Keratinocyte (primary cell): Measurements from ENCODE around the gene FGF12. TPM values are rescaled to one million over a fixed set of nuclear protein-coding genes. Genes with fewer than 3 reads are reported as not detected.

Experiments
- DNase-seq: peaks from one replicate; pipeline ENCODE4 v3.0.0-alpha.2; 2011; ENCODE audit warnings: low read depth, missing footprints, low spot score
- FAIRE-seq: peaks from 2 replicates; lab custom pipeline; 2011; peaks lifted over from hg19 to GRCh38; lab: Jason Lieb, UNC
- H2AFZ ChIP-seq: 2 replicates; pipeline ENCODE4 v1.6.0; 2012; ENCODE audit warnings: low read length, control low read depth, inconsistent platforms; ENCODE audit not compliant: control insufficient read depth
- H3K27ac ChIP-seq: 2 replicates; pipeline ENCODE4 v1.5.1; 2011; ENCODE audit warnings: low read length; ENCODE audit not compliant: control insufficient read depth, insufficient read depth
- H3K27me3 ChIP-seq: 3 replicates; pipeline ENCODE4 v1.6.0; 2011; ENCODE audit warnings: low read length; ENCODE audit not compliant: control insufficient read depth, insufficient read depth; ENCODE audit errors: extremely low read depth
- H3K36me3 ChIP-seq, 2 experiments: 2 replicates in 1 of 2; 3 replicates in 1 of 2; pipeline ENCODE4 v1.5.1; 2011; ENCODE audit warnings: low read length in 2 of 2, mild to moderate bottlenecking in 1 of 2; ENCODE audit not compliant: control insufficient read depth in 2 of 2, insufficient read depth in 2 of 2; ENCODE audit errors: extremely low read depth in 1 of 2
- H3K4me1 ChIP-seq: 3 replicates; pipeline ENCODE4 v1.5.1; 2011; ENCODE audit warnings: low read length; ENCODE audit not compliant: control insufficient read depth, insufficient read depth; ENCODE audit errors: extremely low read depth
- H3K4me2 ChIP-seq: 3 replicates; pipeline ENCODE4 v1.6.0; 2011; ENCODE audit warnings: low read depth, low read length; ENCODE audit not compliant: control insufficient read depth, insufficient read depth; ENCODE audit errors: extremely low read depth
- H3K4me3 ChIP-seq, 3 experiments: fragments of 200-600 bp in 1 of 3; sonication (generic) in 1 of 3; 2 replicates in 2 of 3; 3 replicates in 1 of 3; pipeline ENCODE4 v1.5.1; 2011 to 2016; ENCODE audit warnings: low read length in 3 of 3, mild to moderate bottlenecking in 3 of 3, control low read depth in 2 of 3, inconsistent platforms in 1 of 3, low read depth in 1 of 3, mixed read lengths in 1 of 3, mixed run types in 1 of 3, moderate library complexity in 1 of 3; ENCODE audit not compliant: control insufficient read depth in 2 of 3, insufficient read depth in 2 of 3; ENCODE audit errors: extremely low read depth in 1 of 3
- H3K79me2 ChIP-seq: 2 replicates; pipeline ENCODE4 v1.6.0; 2012; ENCODE audit warnings: low read length; ENCODE audit not compliant: control insufficient read depth, insufficient read depth
- H3K9ac ChIP-seq: 3 replicates; pipeline ENCODE4 v1.6.0; 2011; ENCODE audit warnings: low read length; ENCODE audit not compliant: control insufficient read depth, insufficient read depth; ENCODE audit errors: extremely low read depth
- H3K9me1 ChIP-seq: 3 replicates; pipeline ENCODE4 v1.6.0; 2011; ENCODE audit warnings: low read length; ENCODE audit not compliant: control insufficient read depth, insufficient read depth; ENCODE audit errors: extremely low read depth
- H3K9me3 ChIP-seq: 2 replicates; pipeline ENCODE4 v1.5.1; 2012; ENCODE audit warnings: low read depth, low read length; ENCODE audit not compliant: control insufficient read depth
- H4K20me1 ChIP-seq: 3 replicates; pipeline ENCODE4 v1.6.0; 2011; ENCODE audit warnings: low read length; ENCODE audit not compliant: control insufficient read depth, insufficient read depth; ENCODE audit errors: extremely low read depth
- CTCF ChIP-seq, 3 experiments: IDR thresholded peaks in 1 of 3; conservative IDR thresholded peaks in 1 of 3; optimal IDR thresholded peaks in 1 of 3; 2 replicates in 2 of 3; 3 replicates in 1 of 3; pipeline versions ENCODE3 to v1.5.1; 2011; ENCODE audit warnings: low read length in 3 of 3, mild to moderate bottlenecking in 3 of 3, moderate library complexity in 2 of 3, control low read depth in 1 of 3, inconsistent platforms in 1 of 3; ENCODE audit not compliant: insufficient read depth in 2 of 3; ENCODE audit errors: extremely low read depth in 1 of 3
- EZH2 ChIP-seq: IDR thresholded peaks from one replicate; pipeline ENCODE4 v1.6.1; 2012; ENCODE audit warnings: inconsistent platforms, mild to moderate bottlenecking, low read length, moderate library complexity
- dilution Hi-C: fragments of 300-500 bp; cut with MboI; formaldehyde crosslinking; loops from one replicate; pipeline ENCODE4 v1.7.0; 2020; ENCODE audit warnings: low sequenced_read_pairs; ENCODE audit not compliant: extremely low pct_ligation_motif_present
- polyA plus RNA-seq, 5 experiments: library from polyadenylated mRNA; depleted of rRNA in 3 of 5; stranded (reverse) in 3 of 5; stranded (forward) in 1 of 5; unstranded in 1 of 5; fragments of >200 nt; gene quantifications; 1 replicate in 1 of 5; 2 replicates in 3 of 5; 3 replicates in 1 of 5; pipeline versions ENCODE4 v1.2.1 to v1.2.3, GENCODE V29; 2011 to 2012; ENCODE audit warnings: missing spikeins in 2 of 5, low read depth in 1 of 5, low replicate concordance in 1 of 5

The FGF12 gene
- polyA plus RNA-seq, 1 donor (not counting 4 experiments of a cell fraction or from before 2014, with no cell fraction given) = 4.1 TPM

GRCh38 chr3:192417559-192418055, 309.7 kb downstream of the FGF12 start:
- Histone ChIP-seq H2AFZ (no peak overlapping the region), H3K4me2 (no peak overlapping the region), H3K27ac (no peak overlapping the region), H3K9ac (no peak overlapping the region), H3K36me3 (no peaks in the 10 kb centered on the region), H3K9me1 (no peaks in the 10 kb centered on the region), H3K4me3 (no peak overlapping the region), H3K27me3 (no peaks in the 10 kb centered on the region), H3K79me2 (no peaks in the 10 kb centered on the region), H4K20me1 (no peaks in the 10 kb centered on the region), H3K4me1 (peaks cover 10% of the 10 kb centered on the region), H3K9me3 (no peaks in the 10 kb centered on the region)
- DNase-seq (no peak), FAIRE-seq (no peak)
- dilution Hi-C loops = no loop called here
- TF ChIP-seq CTCF (optimal IDR thresholded peaks at IDR 0.05 in 1 of 3, IDR thresholded peaks at IDR 0.05 in 1 of 3, conservative IDR thresholded peaks at IDR 0.05 in 1 of 3; ENCODE audit: extremely low read depth in 1 of 3, insufficient read depth in 2 of 3, low read length in 3 of 3) (no peak), EZH2 (no peak)

- TF ChIP-seq CTCF (optimal IDR thresholded peaks at IDR 0.05 in 1 of 3, IDR thresholded peaks at IDR 0.05 in 1 of 3, conservative IDR thresholded peaks at IDR 0.05 in 1 of 3; ENCODE audit: extremely low read depth in 1 of 3, insufficient read depth in 2 of 3, low read length in 3 of 3) (no peak), EZH2 (no peak)
- FAIRE-seq = no peak
- no peaks in the 10 kb centered on the region for H3K9me1 ChIP-seq
- DNase-seq = no peak
- dilution Hi-C loops = no loop called here
- H3K4me2 ChIP-seq = no peak overlapping the region
- peaks cover 6% of the 10 kb centered on the region for H3K4me1 ChIP-seq
- no peaks in the 10 kb centered on the region for H3K79me2 ChIP-seq
- H3K27me3 ChIP-seq = no peaks in the 10 kb centered on the region
- H3K4me3 ChIP-seq = no peak overlapping the region
- H2AFZ ChIP-seq = no peak overlapping the region
- no peaks in the 10 kb centered on the region for H3K36me3 ChIP-seq
- H4K20me1 ChIP-seq = no peaks in the 10 kb centered on the region
- H3K9me3 ChIP-seq = no peaks in the 10 kb centered on the region
- no peak overlapping the region for H3K9ac ChIP-seq
- no peak overlapping the region for H3K27ac ChIP-seq
These were observed 310.3 kb downstream of the FGF12 start for GRCh38 chr3:192417017-192417416.
